OCI-LY1 (cell line): ENCODE measurements around the gene TTC33.

Experiments
- H2AFZ ChIP-seq: fragments of 200-600 bp; sonication (generic), shearing (Covaris generic); 2 replicates; pipeline ENCODE4 v1.6.0; 2014; ENCODE audit warnings: antibody characterized with exemption, mild to moderate bottlenecking, low read length
- H3F3A ChIP-seq: fragments of 200-600 bp; sonication (generic), shearing (Covaris generic); 2 replicates; pipeline ENCODE4 v1.6.0; 2014; ENCODE audit warnings: mild to moderate bottlenecking, antibody characterized with exemption, low read length, moderate library complexity; ENCODE audit not compliant: insufficient read depth
- H3K27ac ChIP-seq: fragments of 200-600 bp; sonication (generic); 2 replicates; pipeline ENCODE4 v1.5.1; 2014; ENCODE audit warnings: low read length, mixed run types, mild to moderate bottlenecking, low read depth; ENCODE audit not compliant: poor library complexity, severe bottlenecking
- H3K27me3 ChIP-seq: fragments of 200-600 bp; sonication (generic); 2 replicates; pipeline ENCODE4 v1.6.0; 2014; ENCODE audit warnings: antibody characterized with exemption, mild to moderate bottlenecking, low read length, moderate library complexity; ENCODE audit not compliant: insufficient read depth
- H3K36me3 ChIP-seq: fragments of 200-600 bp; sonication (generic); 2 replicates; pipeline ENCODE4 v1.6.1; 2014; ENCODE audit warnings: mild to moderate bottlenecking, antibody characterized with exemption, low read length, moderate library complexity, mixed read lengths; ENCODE audit not compliant: insufficient read depth
- H3K4me1 ChIP-seq: fragments of 200-600 bp; sonication (generic); 2 replicates; pipeline ENCODE4 v1.5.1; 2014; ENCODE audit warnings: mild to moderate bottlenecking, low read length, moderate library complexity; ENCODE audit not compliant: insufficient read depth, severe bottlenecking
- H3K4me2 ChIP-seq: fragments of 200-600 bp; sonication (generic), shearing (Covaris generic); 2 replicates; pipeline ENCODE4 v1.6.1; 2014; ENCODE audit warnings: low read length
- H3K4me3 ChIP-seq: fragments of 200-600 bp; sonication (generic); 2 replicates; pipeline ENCODE4 v1.5.1; 2014; ENCODE audit warnings: low read length, low read depth, mild to moderate bottlenecking, mixed read lengths; ENCODE audit not compliant: poor library complexity, severe bottlenecking
- H3K79me2 ChIP-seq: fragments of 200-600 bp; shearing (Covaris generic); 2 replicates; pipeline ENCODE4 v1.6.1; 2016; ENCODE audit warnings: mixed run types, low read length, mixed read lengths; ENCODE audit not compliant: insufficient read depth
- H3K9ac ChIP-seq: fragments of 200-600 bp; sonication (generic), shearing (Covaris generic); 2 replicates; pipeline ENCODE4 v1.6.1; 2014; ENCODE audit warnings: mild to moderate bottlenecking, low read length, mixed read lengths
- H3K9me2 ChIP-seq: fragments of 200-600 bp; sonication (generic), shearing (Covaris generic); 2 replicates; pipeline ENCODE4 v1.6.1; 2014; ENCODE audit warnings: low read depth, mild to moderate bottlenecking, low read length, mixed read lengths
- H3K9me3 ChIP-seq: fragments of 200-600 bp; shearing (Covaris generic); 2 replicates; pipeline ENCODE4 v1.6.1; 2014; ENCODE audit warnings: low read length, mixed read lengths
- H4K20me1 ChIP-seq: fragments of 200-600 bp; sonication (generic), shearing (Covaris generic); 2 replicates; pipeline ENCODE4 v1.6.0; 2016; ENCODE audit warnings: mild to moderate bottlenecking, low read length; ENCODE audit not compliant: insufficient read depth
- EZH2 ChIP-seq: fragments of 200-600 bp; sonication (generic), shearing (Covaris generic); IDR thresholded peaks from 2 replicates; pipeline ENCODE4 v1.8.0; 2017; ENCODE audit warnings: borderline replicate concordance, mixed run types, mild to moderate bottlenecking, antibody characterized with exemption, low read length, moderate library complexity, mixed read lengths
- TF ChIP-seq, protein P1 (sequence below): fragments of 200-600 bp; sonication (generic), shearing (Covaris generic); IDR thresholded peaks from 2 replicates; pipeline ENCODE4 v1.5.1; 2017; ENCODE audit warnings: mild to moderate bottlenecking, antibody characterized with exemption, low read length, moderate library complexity, mixed read lengths

Gene TTC33

DNA sequence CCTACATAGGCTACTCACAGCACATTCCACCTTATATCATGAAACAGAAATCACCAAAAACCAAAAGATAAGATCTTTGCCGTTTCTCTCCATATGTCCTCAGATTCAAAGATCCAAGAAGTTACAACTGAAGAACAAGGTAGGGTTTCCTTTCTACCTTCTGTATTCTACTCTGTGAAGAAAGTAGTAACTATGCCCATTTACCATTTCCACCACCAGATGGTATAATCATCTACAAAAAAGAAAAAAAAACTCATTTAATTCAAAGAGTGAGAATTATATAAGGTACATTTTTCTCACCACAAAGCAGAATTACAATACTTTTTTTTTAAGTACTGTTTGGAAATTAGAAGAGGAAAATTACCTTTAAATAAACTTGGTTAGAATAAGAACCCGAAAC lies 248.7 kb downstream of the TTC33 start:
- Histone ChIP-seq H3K4me1 (peaks cover 16% of the 10 kb centered on the region), H3K9me3 (no peaks in the 10 kb centered on the region; the same call in 1 of the 2 replicates), H3K4me2 (no peak overlapping the region), H3K9me2 (no peaks in the 10 kb centered on the region), H3K27me3 (no peaks in the 10 kb centered on the region), H3K36me3 (no peaks in the 10 kb centered on the region), H3K79me2 (no peaks in the 10 kb centered on the region), H2AFZ (no peak overlapping the region), H3F3A (no peaks in the 10 kb centered on the region), H4K20me1 (no peaks in the 10 kb centered on the region), H3K9ac (no peak overlapping the region), H3K4me3 (no peak overlapping the region), H3K27ac (no peak overlapping the region)
- no peak for TF ChIP-seq EZH2
- TF ChIP-seq, protein P1, sequence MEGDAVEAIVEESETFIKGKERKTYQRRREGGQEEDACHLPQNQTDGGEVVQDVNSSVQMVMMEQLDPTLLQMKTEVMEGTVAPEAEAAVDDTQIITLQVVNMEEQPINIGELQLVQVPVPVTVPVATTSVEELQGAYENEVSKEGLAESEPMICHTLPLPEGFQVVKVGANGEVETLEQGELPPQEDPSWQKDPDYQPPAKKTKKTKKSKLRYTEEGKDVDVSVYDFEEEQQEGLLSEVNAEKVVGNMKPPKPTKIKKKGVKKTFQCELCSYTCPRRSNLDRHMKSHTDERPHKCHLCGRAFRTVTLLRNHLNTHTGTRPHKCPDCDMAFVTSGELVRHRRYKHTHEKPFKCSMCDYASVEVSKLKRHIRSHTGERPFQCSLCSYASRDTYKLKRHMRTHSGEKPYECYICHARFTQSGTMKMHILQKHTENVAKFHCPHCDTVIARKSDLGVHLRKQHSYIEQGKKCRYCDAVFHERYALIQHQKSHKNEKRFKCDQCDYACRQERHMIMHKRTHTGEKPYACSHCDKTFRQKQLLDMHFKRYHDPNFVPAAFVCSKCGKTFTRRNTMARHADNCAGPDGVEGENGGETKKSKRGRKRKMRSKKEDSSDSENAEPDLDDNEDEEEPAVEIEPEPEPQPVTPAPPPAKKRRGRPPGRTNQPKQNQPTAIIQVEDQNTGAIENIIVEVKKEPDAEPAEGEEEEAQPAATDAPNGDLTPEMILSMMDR: peak; percentile 38

DNA sequence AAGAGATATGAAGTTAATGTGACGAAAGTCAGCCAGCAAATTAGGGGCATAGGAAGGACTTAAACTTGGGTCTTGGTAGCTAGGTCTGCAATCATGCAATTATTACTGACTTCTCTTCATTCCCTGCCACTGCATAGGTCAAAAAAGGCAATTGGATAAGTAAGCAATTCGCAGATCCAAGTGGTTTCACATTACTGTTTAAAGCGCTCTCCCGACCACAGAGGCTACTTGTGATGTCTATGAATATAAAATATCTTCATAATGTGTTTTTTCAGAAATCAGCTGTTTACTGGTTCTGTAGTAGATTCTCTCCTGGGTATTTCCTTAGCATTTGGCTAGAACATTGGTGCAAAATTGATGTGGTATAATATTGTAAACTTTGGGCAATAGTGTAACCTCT lies 250.7 kb downstream of the TTC33 start:
- Histone ChIP-seq H3K4me1 (peaks cover 16% of the 10 kb centered on the region), H3K4me3 (no peak overlapping the region), H3K4me2 (no peak overlapping the region), H3K27me3 (no peaks in the 10 kb centered on the region), H3K79me2 (no peaks in the 10 kb centered on the region), H3K9me2 (no peaks in the 10 kb centered on the region), H3K36me3 (no peaks in the 10 kb centered on the region), H3K9me3 (no peaks in the 10 kb centered on the region; the same call in 1 of the 2 replicates), H4K20me1 (no peaks in the 10 kb centered on the region), H3K27ac (no peak overlapping the region), H2AFZ (peak overlapping the region; percentile 44; the same call in 1 of the 2 replicates), H3F3A (no peaks in the 10 kb centered on the region), H3K9ac (no peak overlapping the region)
- TF ChIP-seq EZH2: no peak
- TF ChIP-seq, protein P1: no peak

DNA sequence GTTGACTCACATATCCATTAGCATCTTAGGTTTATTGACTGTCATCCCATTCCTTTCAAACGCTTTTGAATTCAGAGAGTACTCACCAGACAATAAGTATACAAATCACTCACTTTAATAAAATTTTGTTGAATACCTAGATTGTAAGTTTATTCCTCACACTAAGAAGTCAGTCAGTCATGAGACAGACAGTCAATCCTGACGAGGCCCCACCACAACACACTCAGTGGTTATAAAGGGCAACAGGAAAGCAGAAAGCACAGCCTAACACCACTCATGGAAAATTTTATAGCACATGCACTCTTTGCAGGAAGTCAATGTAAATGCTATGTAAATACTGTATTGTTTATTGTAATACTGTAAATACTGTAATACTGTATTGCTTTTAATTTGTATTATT lies 252.3 kb downstream of the TTC33 start:
- no peak overlapping the region for H3K9ac ChIP-seq
- H3K27me3 ChIP-seq: no peaks in the 10 kb centered on the region
- no peaks in the 10 kb centered on the region; the same call in 1 of the 2 replicates for H3K9me3 ChIP-seq
- H3K27ac ChIP-seq: no peak overlapping the region
- peaks cover 25% of the 10 kb centered on the region for H3K4me1 ChIP-seq
- H3K36me3 ChIP-seq: no peaks in the 10 kb centered on the region
- H3K79me2 ChIP-seq: no peaks in the 10 kb centered on the region
- no peak overlapping the region for H3K4me2 ChIP-seq
- no peak for TF ChIP-seq EZH2
- TF ChIP-seq, protein P1: no peak
- no peaks in the 10 kb centered on the region for H3K9me2 ChIP-seq
- no peak overlapping the region for H2AFZ ChIP-seq
- H4K20me1 ChIP-seq: no peaks in the 10 kb centered on the region
- H3F3A ChIP-seq: no peaks in the 10 kb centered on the region
- H3K4me3 ChIP-seq: no peak overlapping the region
